ENCODE data around the gene SRP9. TPM values are rescaled to one million over a fixed set of nuclear protein-coding genes. Genes with fewer than 3 reads are reported as not detected.

SRP9 gene, protein sequence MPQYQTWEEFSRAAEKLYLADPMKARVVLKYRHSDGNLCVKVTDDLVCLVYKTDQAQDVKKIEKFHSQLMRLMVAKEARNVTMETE
- 232 and 244 TPM in 2 replicates for total RNA-seq

GRCh38 chr1:225777583-225778336 is at the start of gene SRP9:
SRP9 (plus strand) TSS chr1:225777826; CDS start chr1:225777941, 115 bp downstream.
- peak; percentile 100 for DNase-seq
- intact Hi-C loops (cut with micrococcal nuclease): loop anchor here (1.0 to 5.0 kb wide), 12 partner anchors 31 to 350 kb away; partner anchors contain the start of genes H3-3A, LBR, PYCR2 and SDE2
- H3K9me3 Mint-ChIP-seq: no peaks in the 10 kb centered on the region
- H3K4me3 Mint-ChIP-seq: no peak within 1 kb of the TSS
- H3K4me1 Mint-ChIP-seq: peaks cover 22% of the 10 kb centered on the region
- H3K27ac Mint-ChIP-seq: no peak within 1 kb of the TSS
- H3K36me3 Mint-ChIP-seq (ENCODE audit: low read depth): peaks cover 22% of the 10 kb centered on the region
- no peaks in the 10 kb centered on the region for H3K27me3 Mint-ChIP-seq

DNA sequence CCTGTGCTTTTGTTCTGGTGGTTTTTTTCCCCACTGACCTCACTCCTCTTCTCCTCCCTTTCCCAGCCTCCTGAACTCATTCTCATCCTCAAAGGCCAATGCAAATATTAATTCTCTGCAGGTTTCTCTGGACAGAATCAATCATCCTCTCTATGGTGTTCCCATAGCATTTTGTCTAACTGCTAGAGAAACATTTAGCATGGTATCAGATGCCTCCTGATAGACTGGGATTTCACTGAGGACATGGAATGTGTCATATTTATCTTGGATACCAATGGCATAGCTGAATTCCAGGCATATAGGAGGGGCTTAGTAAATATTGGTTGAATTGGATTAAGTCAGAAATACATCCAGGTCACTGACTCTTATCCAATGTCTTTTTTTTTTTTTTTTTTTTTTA is 46.1 kb upstream of the SRP9 start:
- peaks cover 3% of the 10 kb centered on the region for H3K27me3 Mint-ChIP-seq

DNA sequence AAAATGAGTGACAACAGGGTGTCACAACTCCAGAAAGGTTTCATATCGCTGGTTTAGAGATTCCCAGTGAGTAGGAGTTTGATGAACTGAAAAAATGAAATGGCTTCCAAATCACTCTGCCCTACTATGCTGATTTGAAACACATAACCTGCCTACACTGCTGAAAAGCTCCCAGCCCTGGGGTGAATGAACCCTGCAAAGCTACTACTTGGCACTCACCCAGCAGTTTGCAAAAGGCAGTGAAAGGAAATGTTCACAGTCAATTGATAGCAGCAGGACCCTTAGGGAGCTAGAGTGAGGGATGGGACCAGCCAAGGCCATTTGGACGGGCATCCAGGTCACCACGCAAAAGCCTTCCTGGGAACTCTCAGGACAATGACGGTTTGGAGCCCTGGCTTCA is 44.4 kb upstream of the SRP9 start:
- no peaks in the 10 kb centered on the region for H3K9me3 Mint-ChIP-seq
- intact Hi-C loops (cut with micrococcal nuclease): no loop called here
- peaks cover 3% of the 10 kb centered on the region for H3K27me3 Mint-ChIP-seq
- no peak overlapping the region for H3K4me3 Mint-ChIP-seq
- H3K27ac Mint-ChIP-seq: no peak overlapping the region
- no peak for DNase-seq
- H3K36me3 Mint-ChIP-seq (ENCODE audit: low read depth): no peaks in the 10 kb centered on the region
- H3K4me1 Mint-ChIP-seq: no peaks in the 10 kb centered on the region

More for the DNA sequence above, 46.1 kb upstream of the SRP9 start:
- Mint-ChIP-seq H3K4me1 (no peaks in the 10 kb centered on the region), H3K4me3 (no peak overlapping the region), H3K27ac (no peak overlapping the region), H3K36me3 (ENCODE audit: low read depth) (no peaks in the 10 kb centered on the region), H3K9me3 (no peaks in the 10 kb centered on the region)
- no peak for DNase-seq
- intact Hi-C loops (cut with micrococcal nuclease): no loop called here

- no peaks in the 10 kb centered on the region for H3K4me1 Mint-ChIP-seq
- no peak overlapping the region for H3K27ac Mint-ChIP-seq
- no peak overlapping the region for H3K4me3 Mint-ChIP-seq
- no peaks in the 10 kb centered on the region for H3K36me3 Mint-ChIP-seq (ENCODE audit: low read depth)
- no peaks in the 10 kb centered on the region for H3K9me3 Mint-ChIP-seq
- DNase-seq: no peak
- peaks cover 3% of the 10 kb centered on the region for H3K27me3 Mint-ChIP-seq
- intact Hi-C loops (cut with micrococcal nuclease): no loop called here
Measured at GRCh38 chr1:225735252-225736149, 42.1 kb upstream of the SRP9 start.

- intact Hi-C loops (cut with micrococcal nuclease): no loop called here
- DNase-seq: no peak
- no peaks in the 10 kb centered on the region for H3K27me3 Mint-ChIP-seq
- H3K4me1 Mint-ChIP-seq: no peaks in the 10 kb centered on the region
- H3K36me3 Mint-ChIP-seq (ENCODE audit: low read depth): no peaks in the 10 kb centered on the region
- no peak overlapping the region for H3K27ac Mint-ChIP-seq
- H3K9me3 Mint-ChIP-seq: no peaks in the 10 kb centered on the region
- no peak overlapping the region for H3K4me3 Mint-ChIP-seq
Measured at GRCh38 chr1:225736437-225737098, 41.1 kb upstream of the SRP9 start.

- no peak overlapping the region for H3K27ac Mint-ChIP-seq
- no peaks in the 10 kb centered on the region for H3K27me3 Mint-ChIP-seq
- intact Hi-C loops (cut with micrococcal nuclease): no loop called here
- H3K36me3 Mint-ChIP-seq (ENCODE audit: low read depth): no peaks in the 10 kb centered on the region
- no peaks in the 10 kb centered on the region for H3K9me3 Mint-ChIP-seq
- no peak overlapping the region for H3K4me3 Mint-ChIP-seq
- H3K4me1 Mint-ChIP-seq: no peaks in the 10 kb centered on the region
- no peak for DNase-seq
Measured at GRCh38 chr1:225737161-225737560, 40.5 kb upstream of the SRP9 start.

- DNase-seq: no peak
- no peaks in the 10 kb centered on the region for H3K36me3 Mint-ChIP-seq (ENCODE audit: low read depth)
- H3K9me3 Mint-ChIP-seq: no peaks in the 10 kb centered on the region
- H3K4me3 Mint-ChIP-seq: no peak overlapping the region
- H3K27me3 Mint-ChIP-seq: no peaks in the 10 kb centered on the region
- intact Hi-C loops (cut with micrococcal nuclease): no loop called here
- no peaks in the 10 kb centered on the region for H3K4me1 Mint-ChIP-seq
- no peak overlapping the region for H3K27ac Mint-ChIP-seq
Measured at GRCh38 chr1:225737866-225738265, 39.8 kb upstream of the SRP9 start.

DNA sequence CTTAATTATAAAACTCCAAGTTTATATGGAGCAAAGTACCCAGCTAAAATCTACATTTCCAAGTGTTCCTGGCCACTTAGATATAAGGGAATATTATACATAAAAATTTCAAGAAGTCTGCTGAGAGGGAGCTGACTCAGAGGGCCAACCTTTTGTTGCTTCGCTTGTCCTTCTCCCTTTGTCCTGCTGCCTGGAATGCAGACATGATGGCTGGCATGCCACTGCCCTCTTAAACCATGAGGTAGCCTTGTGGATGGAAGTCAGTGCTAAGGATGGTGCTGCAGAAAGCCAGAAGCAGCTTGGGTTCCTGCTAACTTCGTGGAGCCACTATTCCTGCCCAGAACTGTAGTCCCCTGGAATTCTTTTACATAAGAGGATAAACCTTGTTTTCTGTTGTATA is 38.9 kb upstream of the SRP9 start:
- Mint-ChIP-seq H3K4me3 (no peak overlapping the region), H3K9me3 (no peaks in the 10 kb centered on the region), H3K4me1 (no peaks in the 10 kb centered on the region), H3K27me3 (no peaks in the 10 kb centered on the region), H3K27ac (no peak overlapping the region), H3K36me3 (ENCODE audit: low read depth) (no peaks in the 10 kb centered on the region)
- intact Hi-C loops (cut with micrococcal nuclease): no loop called here
- DNase-seq: no peak

DNA sequence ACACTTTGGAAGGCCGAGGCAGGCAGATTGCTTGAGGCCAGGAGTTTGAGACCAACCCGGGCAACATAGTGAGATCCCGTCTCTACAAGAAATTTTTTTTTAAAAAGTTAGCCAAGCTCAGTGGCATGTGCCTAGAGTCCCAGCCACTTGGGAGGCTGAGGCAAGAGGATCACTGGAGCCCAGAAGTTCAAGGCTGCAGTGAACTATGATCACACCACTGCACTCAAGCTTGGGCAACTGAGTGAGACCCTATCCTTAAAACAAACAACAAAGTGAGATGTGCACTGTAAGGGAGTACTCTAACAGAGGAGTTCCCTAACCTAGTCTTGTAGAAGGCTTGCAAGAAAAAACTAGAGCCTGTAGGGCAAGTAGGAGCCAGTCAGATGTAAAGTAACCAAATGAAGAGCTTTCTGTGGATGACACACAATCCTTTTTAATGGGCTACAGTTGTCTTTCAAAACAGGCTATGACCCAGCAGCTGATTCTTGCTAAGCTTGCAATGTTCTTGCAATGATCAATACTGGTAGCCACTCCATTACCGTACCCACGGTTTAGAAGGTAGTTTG is 38.0 kb upstream of the SRP9 start:
- Mint-ChIP-seq H3K27me3 (no peaks in the 10 kb centered on the region), H3K27ac (no peak overlapping the region), H3K36me3 (ENCODE audit: low read depth) (no peaks in the 10 kb centered on the region), H3K4me3 (no peak overlapping the region), H3K4me1 (no peaks in the 10 kb centered on the region), H3K9me3 (no peaks in the 10 kb centered on the region)
- intact Hi-C loops (cut with micrococcal nuclease): no loop called here
- DNase-seq: no peak

- Mint-ChIP-seq H3K9me3 (no peaks in the 10 kb centered on the region), H3K36me3 (ENCODE audit: low read depth) (no peaks in the 10 kb centered on the region), H3K27ac (no peak overlapping the region), H3K4me1 (no peaks in the 10 kb centered on the region), H3K27me3 (no peaks in the 10 kb centered on the region), H3K4me3 (no peak overlapping the region)
- DNase-seq: no peak
- intact Hi-C loops (cut with micrococcal nuclease): no loop called here
Measured at GRCh38 chr1:225744745-225745144, 32.9 kb upstream of the SRP9 start.

DNA sequence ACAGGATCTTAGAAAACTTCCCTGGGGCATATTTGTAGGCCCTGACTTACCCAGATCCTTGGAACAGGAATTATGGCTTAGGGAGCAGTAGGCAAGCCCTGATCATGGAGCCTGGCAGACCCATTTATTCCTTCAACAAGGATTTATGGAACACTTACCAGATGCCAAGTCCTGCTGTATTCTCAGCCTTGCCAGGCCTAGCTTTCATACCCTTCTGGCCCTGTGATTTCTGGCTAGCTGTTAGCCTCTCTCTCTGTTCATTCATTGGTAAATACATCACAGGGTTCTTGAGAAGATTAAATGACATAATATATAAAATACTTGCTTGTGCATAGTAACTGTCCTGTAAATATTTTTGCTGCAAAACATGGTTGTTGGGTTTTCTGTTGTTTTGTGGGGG is 32.4 kb upstream of the SRP9 start:
- no peak overlapping the region for H3K4me3 Mint-ChIP-seq
- no peaks in the 10 kb centered on the region for H3K36me3 Mint-ChIP-seq (ENCODE audit: low read depth)

GRCh38 chr1:225746361-225747179 is 31.1 kb upstream of the SRP9 start:
- intact Hi-C loops (cut with micrococcal nuclease): no loop called here
- Mint-ChIP-seq H3K36me3 (ENCODE audit: low read depth) (no peaks in the 10 kb centered on the region), H3K27ac (no peak overlapping the region), H3K4me1 (no peaks in the 10 kb centered on the region), H3K4me3 (no peak overlapping the region), H3K9me3 (no peaks in the 10 kb centered on the region), H3K27me3 (peaks cover 2% of the 10 kb centered on the region)
- no peak for DNase-seq

More for the DNA sequence above, 32.4 kb upstream of the SRP9 start:
- no peak for DNase-seq
- Mint-ChIP-seq H3K4me1 (no peaks in the 10 kb centered on the region), H3K27me3 (no peaks in the 10 kb centered on the region), H3K27ac (no peak overlapping the region), H3K9me3 (no peaks in the 10 kb centered on the region)
- intact Hi-C loops (cut with micrococcal nuclease): no loop called here

GRCh38 chr1:225747566-225747965 is 30.1 kb upstream of the SRP9 start:
- intact Hi-C loops (cut with micrococcal nuclease): no loop called here
- no peak overlapping the region for H3K27ac Mint-ChIP-seq
- DNase-seq: no peak

More at GRCh38 chr1:225747566-225747965, 30.1 kb upstream of the SRP9 start:
- Mint-ChIP-seq H3K4me1 (no peaks in the 10 kb centered on the region), H3K9me3 (no peaks in the 10 kb centered on the region), H3K27me3 (peaks cover 4% of the 10 kb centered on the region), H3K36me3 (ENCODE audit: low read depth) (no peaks in the 10 kb centered on the region), H3K4me3 (no peak overlapping the region)
